AG09309 (cell line): ENCODE measurements around the gene RBFOX1.

Source experiments
- DNase-seq: peaks from one replicate; pipeline ENCODE4 v3.0.0-alpha.2; 2010; ENCODE audit warnings: low read depth
- H3K4me3 ChIP-seq: 2 replicates; pipeline ENCODE4 v1.5.1; 2011; ENCODE audit warnings: mild to moderate bottlenecking, low read depth, low read length, moderate library complexity; ENCODE audit not compliant: control insufficient read depth
- TF ChIP-seq, protein P1 (sequence below): IDR thresholded peaks from 2 replicates; pipeline ENCODE4 v1.5.1; 2011; ENCODE audit warnings: mild to moderate bottlenecking, low read depth, low read length, inconsistent platforms; ENCODE audit not compliant: insufficient read depth, control insufficient read depth; ENCODE audit errors: missing control alignments

RBFOX1 gene

DNA sequence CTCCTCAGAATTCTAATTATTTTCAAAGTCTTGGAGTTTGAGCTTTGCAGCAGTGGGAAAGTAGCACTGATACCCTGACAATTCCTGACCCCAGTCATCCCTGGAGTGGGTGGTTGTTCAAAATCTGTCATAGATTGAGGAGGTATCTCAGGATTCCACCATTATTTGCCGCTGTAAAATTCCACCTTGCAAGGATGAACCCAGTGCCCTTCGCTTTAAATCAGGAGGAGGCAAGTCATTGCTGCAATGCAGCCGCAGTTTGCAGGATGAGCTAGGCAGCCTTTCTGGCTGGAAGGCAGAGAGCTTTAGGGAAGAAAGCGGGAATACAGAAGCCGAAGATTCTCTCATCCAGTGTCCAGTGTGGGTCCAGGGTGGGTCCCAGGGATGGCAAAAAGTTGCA is 296.9 kb downstream of the RBFOX1 start:
- no peak for DNase-seq
- TF ChIP-seq, protein P1, sequence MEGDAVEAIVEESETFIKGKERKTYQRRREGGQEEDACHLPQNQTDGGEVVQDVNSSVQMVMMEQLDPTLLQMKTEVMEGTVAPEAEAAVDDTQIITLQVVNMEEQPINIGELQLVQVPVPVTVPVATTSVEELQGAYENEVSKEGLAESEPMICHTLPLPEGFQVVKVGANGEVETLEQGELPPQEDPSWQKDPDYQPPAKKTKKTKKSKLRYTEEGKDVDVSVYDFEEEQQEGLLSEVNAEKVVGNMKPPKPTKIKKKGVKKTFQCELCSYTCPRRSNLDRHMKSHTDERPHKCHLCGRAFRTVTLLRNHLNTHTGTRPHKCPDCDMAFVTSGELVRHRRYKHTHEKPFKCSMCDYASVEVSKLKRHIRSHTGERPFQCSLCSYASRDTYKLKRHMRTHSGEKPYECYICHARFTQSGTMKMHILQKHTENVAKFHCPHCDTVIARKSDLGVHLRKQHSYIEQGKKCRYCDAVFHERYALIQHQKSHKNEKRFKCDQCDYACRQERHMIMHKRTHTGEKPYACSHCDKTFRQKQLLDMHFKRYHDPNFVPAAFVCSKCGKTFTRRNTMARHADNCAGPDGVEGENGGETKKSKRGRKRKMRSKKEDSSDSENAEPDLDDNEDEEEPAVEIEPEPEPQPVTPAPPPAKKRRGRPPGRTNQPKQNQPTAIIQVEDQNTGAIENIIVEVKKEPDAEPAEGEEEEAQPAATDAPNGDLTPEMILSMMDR = no peak
- H3K4me3 ChIP-seq = no peak overlapping the region

DNA sequence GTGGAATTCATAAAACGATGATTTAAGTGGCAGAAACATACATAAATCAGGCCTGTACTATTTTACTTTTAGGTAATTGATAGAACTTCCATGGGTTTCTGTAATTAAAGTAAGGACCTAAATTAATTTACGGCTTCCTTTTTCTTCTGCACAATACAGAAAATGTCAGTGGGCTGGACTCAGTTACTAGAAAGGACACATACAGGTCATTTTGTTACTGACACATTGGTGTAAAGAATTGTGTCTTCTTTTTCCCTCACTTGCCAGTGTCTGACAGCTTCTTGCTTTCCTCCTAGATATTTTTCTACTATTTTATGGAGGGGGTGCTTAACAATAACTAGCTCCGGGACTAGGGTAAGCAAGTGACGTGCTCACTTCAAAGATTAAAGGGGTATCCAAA is 304.8 kb downstream of the RBFOX1 start:
- TF ChIP-seq, protein P1 = no peak
- H3K4me3 ChIP-seq = no peak overlapping the region
- DNase-seq = no peak

DNA sequence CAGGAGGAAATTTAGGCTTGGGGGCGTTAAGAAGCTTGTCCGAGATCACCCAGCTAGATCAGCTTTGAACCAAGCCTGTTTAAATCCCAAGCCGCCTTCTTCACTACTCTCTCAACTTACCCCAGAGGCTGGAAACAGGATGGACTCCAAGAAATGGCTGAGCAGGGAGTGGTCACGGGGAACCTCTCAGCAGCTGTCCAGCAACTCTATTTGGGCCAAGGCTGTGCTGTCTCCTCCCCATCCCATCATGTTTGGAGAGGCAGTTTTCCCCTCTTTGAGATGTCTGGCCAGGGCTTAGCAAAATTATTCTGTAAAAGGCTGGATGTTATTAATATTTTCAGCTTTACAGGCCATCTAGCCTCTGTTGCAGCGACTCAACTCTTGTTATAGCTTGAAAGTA is 305.7 kb downstream of the RBFOX1 start:
- H3K4me3 ChIP-seq = no peak overlapping the region
- TF ChIP-seq, protein P1 = no peak
- DNase-seq = no peak

DNA sequence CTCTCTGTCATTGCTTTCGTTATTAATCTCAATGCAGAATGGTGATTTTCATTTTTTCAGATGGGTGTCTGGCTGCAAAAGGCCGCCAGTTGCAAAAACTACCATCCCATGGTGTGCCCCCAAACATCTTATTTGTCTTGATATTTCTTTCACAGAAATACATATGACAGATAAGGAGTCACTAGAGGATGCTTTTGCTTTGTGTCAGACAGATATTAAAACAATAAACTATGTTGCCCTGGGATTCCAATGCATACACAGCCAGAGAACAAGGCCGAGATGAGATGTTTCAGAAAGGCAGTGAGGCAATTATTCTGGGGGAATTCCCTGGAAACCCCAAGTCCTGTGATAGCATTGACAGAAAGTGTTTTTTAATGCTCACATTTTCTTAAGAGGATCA is 307.7 kb downstream of the RBFOX1 start:
- TF ChIP-seq, protein P1 = no peak
- no peak overlapping the region for H3K4me3 ChIP-seq
- no peak for DNase-seq

DNA sequence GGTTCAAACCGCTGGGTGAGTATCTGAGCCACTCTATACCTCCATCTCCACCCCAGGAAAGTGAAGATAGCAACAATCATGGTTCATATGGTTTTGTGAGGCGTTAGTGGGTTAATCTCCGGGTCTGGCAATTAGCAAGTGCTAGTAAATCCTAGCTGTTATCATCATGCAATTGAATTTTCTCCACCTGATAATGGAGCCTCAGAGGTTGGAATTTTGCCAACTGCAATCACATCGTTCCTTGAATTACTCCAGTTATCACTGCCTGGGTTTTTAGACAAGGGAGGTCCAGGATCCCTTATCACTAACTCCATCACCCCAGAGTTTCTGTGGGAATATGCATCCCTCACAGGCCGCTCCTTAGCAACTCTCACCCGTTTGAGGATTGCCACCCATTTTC is 311.5 kb downstream of the RBFOX1 start:
- TF ChIP-seq, protein P1 = no peak
- H3K4me3 ChIP-seq = no peak overlapping the region

DNA sequence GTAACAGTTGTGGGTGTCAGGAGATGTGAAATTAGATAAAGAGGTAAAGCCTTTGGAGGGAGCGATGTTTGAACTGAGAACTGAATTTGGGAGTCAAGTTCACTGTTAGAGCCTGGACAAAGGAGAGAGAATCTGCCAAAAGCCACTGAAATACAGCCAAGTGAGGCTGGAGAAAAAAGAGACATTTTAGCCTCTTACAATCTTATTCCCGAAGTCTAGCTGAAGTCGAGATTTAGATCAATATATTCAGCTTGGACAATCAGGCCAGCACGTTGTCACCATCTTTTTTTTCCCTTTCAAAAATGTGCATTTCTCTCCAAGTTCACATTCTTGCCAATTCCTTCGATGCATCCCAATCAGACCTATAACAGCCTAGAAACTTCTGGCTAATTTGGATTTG is 312.2 kb downstream of the RBFOX1 start:
- no peak for DNase-seq
- H3K4me3 ChIP-seq = no peak overlapping the region
- TF ChIP-seq, protein P1 = no peak

More for the DNA sequence above, 311.5 kb downstream of the RBFOX1 start:
- DNase-seq = no peak
